BE2C (cell line): ENCODE data around the gene TUT7.

Experiments used
- DNase-seq: peaks from one replicate; pipeline ENCODE4 v3.0.0-alpha.2; 2020
- H3K27me3 ChIP-seq: fragments of 250-450 bp; sonication (Bioruptor Pico); 2 replicates; pipeline ENCODE4 v1.5.1; 2020; ENCODE audit warnings: mild to moderate bottlenecking
- H3K36me3 ChIP-seq: fragments of 250-450 bp; sonication (Bioruptor Pico); 2 replicates; pipeline ENCODE4 v1.5.1; 2020; ENCODE audit warnings: mild to moderate bottlenecking
- H3K4me1 ChIP-seq: fragments of 250-450 bp; sonication (Bioruptor Pico); 2 replicates; pipeline ENCODE4 v1.5.1; 2020
- H3K4me3 ChIP-seq: 2 replicates; pipeline ENCODE4 v1.5.1; 2011; ENCODE audit warnings: low read depth, low read length
- H3K9me3 ChIP-seq: fragments of 250-450 bp; sonication (Bioruptor Pico); 2 replicates; pipeline ENCODE4 v1.5.1; 2020
- CTCF ChIP-seq: IDR thresholded peaks from 2 replicates; pipeline ENCODE4 v1.5.1; 2012; ENCODE audit warnings: mild to moderate bottlenecking, low read depth, low read length

TUT7 gene

GRCh38 chr9:86287013-86287412 lies 67.2 kb downstream of the TUT7 start:
- TF ChIP-seq CTCF = peak; percentile 71
- H3K9me3 ChIP-seq = no peaks in the 10 kb centered on the region
- H3K4me1 ChIP-seq = no peaks in the 10 kb centered on the region
- peaks cover 3% of the 10 kb centered on the region; the same call in 1 of the 2 replicates for H3K36me3 ChIP-seq
- no peaks in the 10 kb centered on the region for H3K27me3 ChIP-seq
- no peak overlapping the region for H3K4me3 ChIP-seq
- DNase-seq = peak; percentile 62

GRCh38 chr9:86286278-86286677 lies 67.9 kb downstream of the TUT7 start:
- peaks cover 3% of the 10 kb centered on the region; the same call in 1 of the 2 replicates for H3K36me3 ChIP-seq
- TF ChIP-seq CTCF = no peak
- no peaks in the 10 kb centered on the region for H3K27me3 ChIP-seq

GRCh38 chr9:86285261-86285660 lies 68.9 kb downstream of the TUT7 start:
- H3K27me3 ChIP-seq = no peaks in the 10 kb centered on the region
- no peak for TF ChIP-seq CTCF
- no peak for DNase-seq
- no peaks in the 10 kb centered on the region for H3K4me1 ChIP-seq
- no peaks in the 10 kb centered on the region for H3K9me3 ChIP-seq
- H3K4me3 ChIP-seq = no peak overlapping the region
- peaks cover 3% of the 10 kb centered on the region; the same call in 1 of the 2 replicates for H3K36me3 ChIP-seq

More at GRCh38 chr9:86286278-86286677, 67.9 kb downstream of the TUT7 start:
- Histone ChIP-seq H3K4me1 (no peaks in the 10 kb centered on the region), H3K9me3 (no peaks in the 10 kb centered on the region), H3K4me3 (no peak overlapping the region)
- DNase-seq = no peak

- no peak for TF ChIP-seq CTCF
- no peak for DNase-seq
- Histone ChIP-seq H3K4me1 (peaks cover 4% of the 10 kb centered on the region; the same call in 1 of the 2 replicates), H3K4me3 (peak overlapping the region; percentile 89), H3K36me3 (peaks cover 9% of the 10 kb centered on the region), H3K27me3 (no peaks in the 10 kb centered on the region), H3K9me3 (no peaks in the 10 kb centered on the region)
Measured at GRCh38 chr9:86282979-86283535, 71.2 kb downstream of the TUT7 start.

GRCh38 chr9:86282077-86282978 lies 71.9 kb downstream of the TUT7 start, which contains the start of gene ISCA1:
Gene ISCA1, minus strand, starts transcription at chr9:86282538. Its CDS starts 80 bp downstream, at chr9:86282458.
- DNase-seq = peak; percentile 100
- peaks cover 4% of the 10 kb centered on the region; the same call in 1 of the 2 replicates for H3K4me1 ChIP-seq

More at GRCh38 chr9:86282077-86282978, 71.9 kb downstream of the TUT7 start, which contains the start of gene ISCA1:
- Histone ChIP-seq H3K9me3 (no peaks in the 10 kb centered on the region), H3K27me3 (no peaks in the 10 kb centered on the region), H3K4me3 (peak within 1 kb of the TSS; percentile 89), H3K36me3 (peaks cover 7% of the 10 kb centered on the region; the same call in 1 of the 2 replicates)
- no peak for TF ChIP-seq CTCF
